Smooth muscle cell (in vitro differentiated cells): ENCODE results near the gene PIK3R2. TPM values are rescaled to one million over a fixed set of nuclear protein-coding genes. Genes with fewer than 3 reads are reported as not detected.

Experiments
- DNase-seq: peaks from one replicate; lab custom pipeline; 2025; ENCODE audit not compliant: unreplicated experiment; lab: John Stamatoyannopoulos, UW
- H2AFZ ChIP-seq: fragments of 200-600 bp; sonication (generic); 2 replicates; pipeline ENCODE4 v1.6.0; 2016; ENCODE audit warnings: antibody characterized with exemption, low read depth, mild to moderate bottlenecking
- H3F3A ChIP-seq: fragments of 200-600 bp; sonication (generic); 2 replicates; pipeline ENCODE4 v1.6.0; 2017; ENCODE audit warnings: antibody characterized with exemption, low read depth
- H3K27ac ChIP-seq: fragments of 200-600 bp; sonication (generic); 2 replicates; pipeline ENCODE4 v1.5.1; 2016; ENCODE audit warnings: low read depth, mild to moderate bottlenecking
- H3K27me3 ChIP-seq: fragments of 200-600 bp; sonication (generic); 2 replicates; pipeline ENCODE4 v1.6.1; 2016; ENCODE audit warnings: low read depth, mild to moderate bottlenecking
- H3K36me3 ChIP-seq: fragments of 200-600 bp; sonication (generic); 2 replicates; pipeline ENCODE4 v1.5.1; 2016; ENCODE audit warnings: low read depth
- H3K4me1 ChIP-seq: fragments of 200-600 bp; sonication (generic); 2 replicates; pipeline ENCODE4 v1.5.1; 2016; ENCODE audit warnings: low read depth
- H3K4me2 ChIP-seq: fragments of 200-600 bp; sonication (generic); 2 replicates; pipeline ENCODE4 v1.6.0; 2016; ENCODE audit warnings: mild to moderate bottlenecking
- H3K4me3 ChIP-seq: fragments of 200-600 bp; sonication (generic); 2 replicates; pipeline ENCODE4 v1.5.1; 2016; ENCODE audit warnings: mild to moderate bottlenecking
- H3K79me2 ChIP-seq: fragments of 200-600 bp; sonication (generic); 2 replicates; pipeline ENCODE4 v1.6.0; 2016; ENCODE audit warnings: low read depth, mild to moderate bottlenecking
- H3K9ac ChIP-seq: fragments of 200-600 bp; sonication (generic); 2 replicates; pipeline ENCODE4 v1.6.0; 2016; ENCODE audit warnings: low read depth
- H3K9me3 ChIP-seq: fragments of 200-600 bp; sonication (generic); replicated peaks from 2 replicates; pipeline ENCODE4 v1.5.1; 2016; ENCODE audit warnings: low read depth
- H4K20me1 ChIP-seq: fragments of 200-600 bp; sonication (generic); 2 replicates; pipeline ENCODE4 v1.6.0; 2016; ENCODE audit warnings: low read depth
- CTCF ChIP-seq: fragments of 200-600 bp; sonication (generic); IDR thresholded peaks from 2 replicates; pipeline ENCODE4 v1.5.1; 2017; ENCODE audit warnings: borderline replicate concordance, mild to moderate bottlenecking, antibody characterized with exemption; ENCODE audit not compliant: insufficient read depth, poor library complexity, severe bottlenecking
- WGBS: methylation state at CpG from one replicate; pipeline ENCODE4 v1.1.7; 2016; ENCODE audit warnings: low lambda C conversion rate; 5-methylcytosine and 5-hydroxymethylcytosine counted together
- polyA plus RNA-seq: library from polyadenylated mRNA; unstranded; fragments of >200 nt; fragmentation: Nextera tagmentation; extraction: Ambion mirVana; gene quantifications from 2 replicates; pipeline ENCODE4 v1.2.1, GENCODE V29; 2016
- total RNA-seq: library from RNA; depleted of rRNA; stranded (reverse); fragments of >200 nt; gene quantifications from 2 replicates; pipeline ENCODE4 v1.2.3, GENCODE V29; 2014

PIK3R2 gene
- total and polyA plus RNA-seq, 2 experiments from 2014 or later, result 22.9 to 50.1 TPM

- 94% methylated on average over 9 of the region's 9 CpGs for WGBS
- no peaks in the 10 kb centered on the region for H3K36me3 ChIP-seq
- no peak overlapping the region for H3K27ac ChIP-seq
- H3K27me3 ChIP-seq, result no peaks in the 10 kb centered on the region
- TF ChIP-seq CTCF, result no peak
- no peaks in the 10 kb centered on the region for H3K9me3 ChIP-seq
- no peaks in the 10 kb centered on the region for H3K79me2 ChIP-seq
- H2AFZ ChIP-seq, result no peak overlapping the region
- no peak overlapping the region for H3K9ac ChIP-seq
- no peaks in the 10 kb centered on the region for H4K20me1 ChIP-seq
- no peak for DNase-seq
- no peaks in the 10 kb centered on the region for H3F3A ChIP-seq
- H3K4me3 ChIP-seq, result no peak overlapping the region
- no peaks in the 10 kb centered on the region for H3K4me1 ChIP-seq
- H3K4me2 ChIP-seq, result no peak overlapping the region
Measured at GRCh38 chr19:18137657-18138339, 15.2 kb upstream of the PIK3R2 start.

- Histone ChIP-seq H3K27me3 (no peaks in the 10 kb centered on the region), H3K9me3 (no peaks in the 10 kb centered on the region), H3K9ac (no peak overlapping the region), H3K4me1 (no peaks in the 10 kb centered on the region), H3F3A (no peaks in the 10 kb centered on the region), H3K4me2 (no peak overlapping the region), H3K4me3 (no peak overlapping the region), H3K79me2 (no peaks in the 10 kb centered on the region), H3K36me3 (no peaks in the 10 kb centered on the region), H4K20me1 (no peaks in the 10 kb centered on the region), H3K27ac (no peak overlapping the region), H2AFZ (no peak overlapping the region)
- DNase-seq, result no peak
- no peak for TF ChIP-seq CTCF
- 97% methylated on average over 1 of the region's 1 CpG for WGBS
Measured at GRCh38 chr19:18140473-18140872, 12.5 kb upstream of the PIK3R2 start.

GRCh38 chr19:18141031-18141430 is 11.9 kb upstream of the PIK3R2 start:
- no peaks in the 10 kb centered on the region for H3K4me1 ChIP-seq
- no peaks in the 10 kb centered on the region for H3K79me2 ChIP-seq
- no peak for TF ChIP-seq CTCF
- no peaks in the 10 kb centered on the region for H3F3A ChIP-seq
- DNase-seq, result no peak
- WGBS, result 97% methylated on average over 6 of the region's 6 CpGs
- no peaks in the 10 kb centered on the region for H3K36me3 ChIP-seq
- H2AFZ ChIP-seq, result no peak overlapping the region
- H4K20me1 ChIP-seq, result no peaks in the 10 kb centered on the region
- no peak overlapping the region for H3K27ac ChIP-seq
- no peak overlapping the region for H3K4me2 ChIP-seq
- no peak overlapping the region for H3K4me3 ChIP-seq
- H3K27me3 ChIP-seq, result no peaks in the 10 kb centered on the region
- H3K9me3 ChIP-seq, result no peaks in the 10 kb centered on the region
- no peak overlapping the region for H3K9ac ChIP-seq

GRCh38 chr19:18143902-18144301 is 9.1 kb upstream of the PIK3R2 start:
- no peak for TF ChIP-seq CTCF
- Histone ChIP-seq H4K20me1 (no peaks in the 10 kb centered on the region), H3K79me2 (no peaks in the 10 kb centered on the region), H3K27me3 (no peaks in the 10 kb centered on the region), H3K4me1 (no peaks in the 10 kb centered on the region), H2AFZ (no peak overlapping the region), H3K36me3 (no peaks in the 10 kb centered on the region), H3K4me3 (no peak overlapping the region), H3K4me2 (no peak overlapping the region), H3K9ac (no peak overlapping the region), H3K9me3 (no peaks in the 10 kb centered on the region), H3K27ac (no peak overlapping the region), H3F3A (no peaks in the 10 kb centered on the region)
- 79% methylated on average over 3 of the region's 3 CpGs for WGBS
- no peak for DNase-seq
